HG03103 (cell line): ENCODE data around the gene KLF4.
A peak's percentile ranks its signal among the peaks of the same experiment; 100 is the strongest.
"Not testable (repeated sequence)": the region's sequence is repeated elsewhere in the genome, so short reads cannot be mapped to it uniquely, and the experiment has no call there.

ENCODE experiments used
- ATAC-seq: cut with Tn5 transposase; IDR thresholded peaks from one replicate; pipeline ENCODE4 v1.9.1; 2021; ENCODE audit warnings: low read depth; ENCODE audit not compliant: unreplicated experiment

The KLF4 gene

DNA sequence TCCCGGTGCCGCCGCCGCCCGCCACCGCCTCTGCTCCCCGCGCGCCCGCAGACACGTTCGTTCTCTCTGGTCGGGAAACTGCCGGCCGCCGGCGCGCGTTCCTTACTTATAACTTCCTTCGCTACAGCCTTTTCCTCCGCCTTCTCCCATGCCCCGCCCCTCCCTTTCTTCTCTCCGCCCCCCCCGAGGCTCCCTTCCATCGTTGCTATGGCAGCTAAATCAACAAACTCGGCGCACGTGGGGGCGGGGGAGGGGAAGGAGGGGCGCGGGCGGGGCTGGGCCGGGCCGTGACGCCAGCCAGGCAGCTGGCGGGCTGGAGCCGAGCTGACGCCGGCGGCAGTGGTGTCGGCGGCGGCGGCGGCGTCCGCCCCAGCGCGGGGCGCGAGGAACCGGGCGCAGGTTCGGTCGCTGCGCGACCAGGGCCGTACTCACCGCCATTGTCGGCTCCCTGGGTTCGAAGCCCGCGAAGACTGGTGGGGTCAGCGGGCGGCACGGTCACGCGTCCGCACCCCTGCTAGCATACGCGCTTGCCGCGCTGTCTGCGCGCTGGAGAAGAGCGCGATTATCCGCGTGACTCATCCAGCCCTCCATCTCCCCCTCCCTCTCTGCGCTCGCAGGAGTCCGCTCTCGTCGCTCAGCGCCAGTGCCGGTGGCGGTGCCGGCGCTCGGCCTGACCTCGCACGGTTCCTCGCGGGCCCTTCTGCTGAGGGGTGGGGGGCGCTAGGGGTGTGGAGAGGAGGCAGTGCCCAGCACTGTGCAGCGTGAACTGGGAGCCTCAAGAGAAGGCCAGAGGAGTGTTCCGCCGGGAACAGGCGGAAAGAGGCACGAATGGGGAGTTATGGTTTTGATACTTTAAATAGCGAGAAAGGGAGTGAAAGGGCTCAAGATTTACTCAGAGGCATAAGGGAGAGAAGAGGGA is at the start of gene KLF4:
TSS of gene KLF4 (minus strand) at position 83 of the 919 bp plus-strand sequence. CDS start 597 bp downstream, outside the sequence.
- ATAC-seq = peak; percentile 64

DNA sequence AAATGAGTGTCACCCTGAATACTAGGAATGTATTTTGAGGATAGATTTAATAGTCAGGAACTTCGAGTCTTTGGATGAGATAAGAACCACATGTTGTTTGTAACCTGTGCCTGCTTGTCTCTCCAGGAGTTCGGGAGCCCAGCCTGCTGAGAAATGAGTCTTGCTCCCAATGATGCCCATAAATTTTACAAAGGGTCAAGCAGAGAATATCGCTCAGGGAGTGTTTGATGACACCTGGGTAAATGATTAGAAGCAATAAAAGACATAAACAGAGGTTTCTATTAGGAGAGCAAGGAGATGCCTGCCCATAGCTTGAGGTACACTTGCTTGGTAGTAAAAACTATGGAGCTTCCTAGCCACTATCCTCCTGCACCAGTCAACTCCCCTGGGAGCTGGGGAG is 46.9 kb upstream of the KLF4 start:
- no peak for ATAC-seq

DNA sequence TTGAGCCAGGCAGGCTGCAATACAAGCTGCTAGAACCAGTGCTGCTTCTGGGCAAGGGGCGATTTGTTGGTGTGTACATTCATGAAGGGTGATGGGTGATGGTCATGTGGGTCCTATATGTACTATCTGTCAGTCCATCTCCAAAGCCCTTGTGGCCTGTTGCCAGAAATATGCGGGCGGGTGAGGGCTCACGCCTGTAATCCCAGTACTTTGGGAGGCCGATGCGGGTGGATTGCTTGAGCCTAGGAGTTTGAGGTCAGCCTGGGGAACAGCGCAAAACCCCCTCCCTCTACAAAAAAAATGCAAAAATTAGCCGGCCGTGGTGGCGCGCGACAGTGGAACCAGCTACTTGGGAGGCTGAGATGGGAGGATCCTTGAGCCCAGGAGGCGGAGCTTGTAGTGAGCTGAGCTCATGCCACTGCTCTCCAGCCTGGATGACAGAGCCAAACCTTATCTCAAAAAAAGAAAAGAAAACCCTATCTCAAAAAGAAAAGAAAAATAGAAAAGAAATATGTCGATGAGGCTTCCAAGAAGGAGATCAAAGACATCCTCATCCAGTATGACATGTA is 45.0 kb upstream of the KLF4 start:
- no peak for ATAC-seq

DNA sequence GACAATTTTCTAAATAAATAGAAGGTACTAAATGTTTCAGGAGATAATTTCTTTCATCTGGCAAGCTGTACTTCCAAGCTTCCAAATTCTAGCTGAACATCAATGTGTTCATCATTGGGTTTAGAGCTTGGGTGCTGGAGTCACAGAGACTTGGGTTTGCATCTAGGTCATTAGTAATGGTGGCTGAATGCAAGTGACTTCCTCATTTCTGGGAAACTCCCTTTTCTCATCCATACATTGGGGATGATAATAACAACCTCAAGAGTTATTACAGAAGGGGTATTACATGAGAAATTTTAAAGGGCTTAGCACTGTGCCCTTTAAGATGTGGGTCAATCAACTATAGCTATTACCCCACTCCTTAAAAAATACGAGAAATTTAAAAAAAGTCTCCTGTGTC is 41.1 kb upstream of the KLF4 start:
- no peak for ATAC-seq

DNA sequence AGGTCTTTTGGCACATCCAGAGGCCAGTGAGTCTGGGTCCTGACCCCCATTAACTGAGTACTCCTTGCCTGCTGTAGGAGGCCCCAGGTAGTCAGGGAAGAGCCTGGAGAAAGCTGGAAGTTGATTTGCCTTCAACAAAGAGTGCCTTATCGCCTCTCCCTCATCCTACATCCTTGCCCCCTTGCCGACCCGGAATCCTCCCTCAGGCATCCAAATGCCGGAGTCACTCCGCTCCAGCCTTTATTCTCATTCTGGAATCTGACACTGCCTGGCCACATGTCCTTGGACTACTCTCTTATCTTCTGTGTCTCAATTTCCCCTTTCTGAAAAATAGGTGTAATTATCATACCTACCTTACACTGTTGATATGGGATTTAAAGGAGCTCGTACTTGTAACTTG is 39.1 kb upstream of the KLF4 start:
- no peak for ATAC-seq

DNA sequence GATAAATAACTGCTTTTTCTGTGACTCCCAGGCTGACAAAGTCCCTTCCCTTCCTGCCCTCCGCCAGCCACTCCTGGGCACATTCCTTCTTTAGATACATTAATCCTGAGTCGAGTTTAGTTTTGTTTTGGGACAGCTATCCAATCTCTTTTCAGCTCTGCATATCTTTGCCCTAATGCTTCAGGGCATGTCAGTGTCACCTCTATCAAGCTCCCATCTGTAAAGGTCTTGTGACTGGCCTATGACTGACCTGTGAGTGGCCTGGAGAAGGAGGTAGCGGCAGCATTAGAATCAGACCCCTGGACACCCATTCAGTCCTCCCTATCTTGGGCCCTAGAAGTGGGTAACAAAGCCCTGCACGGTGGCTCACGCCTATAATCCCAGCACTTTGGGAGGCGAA is 34.0 kb upstream of the KLF4 start:
- no peak for ATAC-seq

DNA sequence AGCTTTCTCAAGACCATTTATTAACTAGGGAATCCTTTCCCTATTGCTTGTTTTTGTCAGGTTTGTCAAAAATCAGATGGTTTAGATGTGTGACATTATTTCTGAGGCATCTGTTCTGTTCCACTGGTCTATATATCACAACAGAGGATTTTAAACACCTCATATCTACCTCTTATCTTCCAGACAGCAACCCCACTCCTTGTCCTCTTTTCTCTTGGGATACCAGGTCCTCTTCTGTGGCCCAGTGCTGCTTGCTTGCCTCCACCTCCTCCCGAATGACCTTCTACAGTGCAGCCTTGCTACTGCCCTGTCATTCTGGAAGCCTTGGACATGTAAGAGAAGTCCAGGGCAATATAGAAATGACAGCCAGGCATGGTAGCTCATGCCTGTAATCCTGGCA is 30.6 kb upstream of the KLF4 start:
- ATAC-seq = no peak

DNA sequence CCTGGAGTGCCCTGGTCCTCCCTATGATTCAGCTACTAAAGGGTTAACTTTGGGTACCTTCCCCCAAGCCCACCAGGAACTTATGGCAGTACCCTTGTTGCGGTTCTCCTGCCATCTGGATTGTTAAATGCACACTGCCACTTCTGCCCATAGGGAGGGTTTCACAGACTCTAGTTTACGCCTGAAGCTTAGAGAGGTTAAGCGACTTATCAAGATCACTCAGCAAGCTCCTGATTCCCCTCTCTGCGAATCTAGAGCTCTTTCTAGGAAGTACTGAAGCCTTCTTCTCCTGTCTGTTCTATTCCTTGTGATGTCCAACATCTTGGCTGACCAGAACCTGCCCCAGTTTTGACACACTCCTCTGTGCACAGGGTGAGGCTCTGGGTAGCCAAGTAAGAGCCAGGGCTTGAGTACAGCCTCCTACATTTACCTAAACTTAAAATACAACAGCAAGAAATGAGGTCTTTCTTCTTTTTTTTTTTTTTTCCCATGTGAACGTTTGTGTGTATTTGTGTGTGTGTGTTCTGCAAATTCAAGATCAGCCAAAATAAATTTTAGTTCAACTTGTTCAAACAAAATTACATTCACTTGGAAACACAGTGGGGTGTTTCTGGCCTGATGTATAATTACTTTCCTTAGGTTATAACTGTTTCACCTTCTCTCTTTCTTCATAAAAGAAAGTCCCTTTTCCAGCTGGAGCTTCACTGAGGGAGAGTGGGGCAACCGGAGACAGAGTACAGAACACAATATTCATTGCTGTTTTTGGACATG is 28.7 kb upstream of the KLF4 start:
- no peak for ATAC-seq

DNA sequence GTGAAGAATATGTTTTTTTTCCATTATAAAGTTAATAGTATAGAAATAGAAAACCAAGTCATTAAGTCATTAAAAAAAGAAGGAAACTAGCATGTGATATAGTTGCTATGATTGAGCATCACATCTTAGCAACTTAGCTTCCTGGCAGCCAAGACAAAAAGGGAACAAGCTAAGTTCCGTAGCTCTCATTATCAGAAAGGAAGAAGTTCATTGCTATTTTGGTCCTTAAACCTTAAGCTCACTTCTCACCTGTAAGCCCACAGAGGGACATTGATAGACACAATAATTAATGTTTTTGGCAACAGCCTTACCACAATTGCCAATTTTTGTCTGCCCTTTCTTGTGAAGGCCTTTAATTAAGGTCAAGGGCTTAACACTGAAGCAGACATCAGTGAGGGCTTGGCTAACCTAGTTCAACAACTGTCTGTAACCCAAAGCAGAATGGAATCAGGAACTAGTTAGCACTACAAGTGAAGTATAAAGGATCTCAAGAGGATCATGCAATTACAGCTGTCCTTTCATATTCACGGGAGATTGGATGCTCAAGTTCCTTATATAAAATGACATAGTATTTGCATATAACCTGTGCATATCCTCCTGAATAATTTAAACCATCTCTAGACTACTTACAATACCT is 24.0 kb upstream of the KLF4 start:
- peak; percentile 61 for ATAC-seq

DNA sequence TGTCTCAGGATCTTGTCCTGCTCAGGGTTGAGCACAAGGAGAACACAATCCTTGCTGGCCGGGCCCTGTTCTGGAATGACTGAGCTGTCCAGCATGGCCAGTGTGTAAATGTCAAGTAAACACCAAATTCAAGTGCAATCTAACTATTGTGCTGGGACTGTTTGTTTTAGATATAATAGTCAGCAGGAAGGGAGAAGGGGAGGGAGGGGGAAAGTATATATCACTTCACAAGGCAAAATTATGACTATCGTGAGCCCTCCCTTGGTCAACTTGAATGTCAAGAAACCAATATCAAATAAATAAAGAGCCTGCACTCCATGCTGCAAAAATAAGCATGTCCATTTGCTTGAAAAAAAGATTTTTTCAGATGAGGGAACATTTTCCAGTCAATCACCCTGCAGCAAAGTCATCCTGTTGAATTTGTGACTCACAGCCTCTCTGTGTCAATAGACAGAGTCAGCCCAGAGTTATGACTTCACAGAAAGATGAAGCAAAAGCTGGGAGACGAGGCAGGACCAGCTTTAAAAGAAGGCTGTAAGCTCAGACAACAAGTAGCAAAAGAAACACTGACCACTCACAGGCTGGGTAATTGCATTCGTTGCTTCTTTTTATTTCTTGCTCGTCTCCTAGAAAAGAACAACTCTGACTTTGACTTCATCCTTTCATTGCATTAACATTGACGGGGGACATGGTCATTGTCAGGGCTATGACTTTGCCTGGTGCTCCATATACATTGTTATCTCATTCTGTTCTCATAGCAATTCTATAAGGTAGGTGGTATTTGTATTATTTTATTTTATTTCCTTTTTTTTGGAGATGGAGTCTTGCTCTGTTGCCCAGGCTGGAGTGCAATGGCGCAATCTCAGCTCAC is 15.3 kb upstream of the KLF4 start:
- no peak for ATAC-seq

DNA sequence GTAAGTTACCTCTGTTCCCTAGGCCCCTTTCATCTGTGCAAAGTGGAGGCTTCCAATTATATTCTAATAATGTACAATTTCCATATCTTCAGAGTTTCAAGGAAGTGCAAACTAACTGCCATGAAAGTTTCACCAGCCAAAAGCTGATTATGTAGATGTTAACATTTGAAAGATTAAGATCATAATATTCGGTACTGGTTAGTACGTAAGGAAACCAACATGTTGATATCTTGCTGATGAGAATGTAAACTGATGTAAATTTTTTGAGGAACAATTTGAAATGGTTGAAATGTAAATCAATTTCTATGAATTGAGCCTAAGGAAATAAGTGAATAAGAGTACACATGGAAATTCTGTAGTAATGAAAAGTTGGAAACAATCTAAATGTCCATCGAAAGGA is 12.9 kb upstream of the KLF4 start:
- ATAC-seq = no peak

DNA sequence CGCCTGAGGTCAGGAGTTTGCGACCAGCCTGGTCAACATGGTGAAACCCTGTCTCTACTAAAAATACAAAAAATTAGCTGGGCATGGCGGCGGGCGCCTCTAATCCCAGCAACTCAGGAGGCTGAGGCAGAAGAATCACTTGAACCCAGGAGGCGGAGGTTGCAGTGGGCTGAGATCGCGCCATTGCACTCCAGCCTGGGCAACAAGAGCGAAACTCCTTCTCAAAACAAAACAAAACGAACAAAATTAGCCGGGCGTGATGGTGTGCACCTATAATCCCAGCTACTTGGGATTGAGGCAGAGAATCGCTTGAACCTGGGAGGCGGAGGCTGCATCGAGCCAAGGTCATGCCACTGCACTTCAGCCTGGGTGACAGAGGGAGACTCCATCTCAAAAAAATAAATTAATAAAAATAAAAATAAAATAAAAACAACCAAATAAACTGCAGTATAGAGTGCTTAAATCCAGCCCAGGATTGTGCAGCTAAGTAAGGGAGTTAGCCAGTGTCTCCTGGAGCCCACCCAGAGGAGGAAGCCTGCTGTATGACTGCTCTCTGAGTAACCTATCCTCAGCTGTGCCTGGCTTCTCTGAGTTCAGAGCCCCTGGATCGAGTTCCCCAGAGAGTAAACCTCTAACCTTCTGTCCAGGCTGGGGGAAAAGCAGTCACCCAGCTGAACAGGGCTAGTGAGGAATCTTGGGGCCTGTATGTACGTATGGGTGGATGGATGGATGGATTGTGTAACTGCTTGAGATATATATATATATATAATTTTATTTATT is 11.0 kb upstream of the KLF4 start:
- not testable (repeated sequence) for ATAC-seq

DNA sequence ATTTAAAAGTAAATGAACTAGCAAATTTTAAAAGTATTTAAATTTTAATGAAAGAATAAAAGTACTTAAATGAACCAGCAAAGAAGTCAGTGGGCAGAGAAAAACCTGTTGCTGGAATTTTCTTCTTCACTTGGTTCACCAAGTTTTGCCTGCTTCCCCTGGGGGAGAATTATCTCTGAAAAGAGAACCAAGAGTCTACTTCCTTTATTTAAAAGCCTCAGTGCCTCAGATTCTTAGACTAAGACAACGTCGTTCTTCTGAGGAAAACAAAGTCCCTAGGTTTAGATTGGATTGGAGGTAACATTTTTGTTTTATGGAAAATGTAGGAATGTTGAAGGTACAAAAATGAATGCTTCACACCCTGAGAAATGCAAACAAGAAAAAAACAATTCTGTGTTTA is 7.4 kb upstream of the KLF4 start:
- no peak for ATAC-seq

DNA sequence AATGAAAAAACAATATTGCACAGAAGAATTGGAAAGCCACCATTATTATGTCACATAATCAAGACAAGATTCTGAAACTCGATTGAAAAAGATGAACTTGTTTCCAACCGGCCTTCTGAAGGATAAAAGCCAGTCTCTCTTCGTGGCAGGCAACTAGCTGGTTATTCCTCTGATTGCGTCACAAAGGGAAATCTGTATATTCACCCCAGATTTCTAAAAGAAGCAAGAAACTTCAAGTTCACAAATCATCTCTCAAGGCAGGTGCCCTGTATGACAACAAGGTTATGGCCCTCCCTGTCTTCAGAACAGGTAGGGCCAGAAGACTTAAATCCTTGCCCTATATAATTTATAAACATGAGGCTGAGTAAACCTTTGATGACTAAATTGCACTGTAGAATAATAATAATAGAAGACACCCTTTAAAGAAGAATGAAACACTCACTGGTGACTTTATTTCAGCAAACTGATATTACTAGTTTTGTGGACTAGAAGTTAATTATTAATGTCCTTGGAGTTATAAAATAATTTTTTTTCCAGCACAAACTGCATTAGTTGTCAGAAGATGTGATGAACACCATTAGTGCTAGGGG is 2.9 kb upstream of the KLF4 start:
- ATAC-seq = no peak

DNA sequence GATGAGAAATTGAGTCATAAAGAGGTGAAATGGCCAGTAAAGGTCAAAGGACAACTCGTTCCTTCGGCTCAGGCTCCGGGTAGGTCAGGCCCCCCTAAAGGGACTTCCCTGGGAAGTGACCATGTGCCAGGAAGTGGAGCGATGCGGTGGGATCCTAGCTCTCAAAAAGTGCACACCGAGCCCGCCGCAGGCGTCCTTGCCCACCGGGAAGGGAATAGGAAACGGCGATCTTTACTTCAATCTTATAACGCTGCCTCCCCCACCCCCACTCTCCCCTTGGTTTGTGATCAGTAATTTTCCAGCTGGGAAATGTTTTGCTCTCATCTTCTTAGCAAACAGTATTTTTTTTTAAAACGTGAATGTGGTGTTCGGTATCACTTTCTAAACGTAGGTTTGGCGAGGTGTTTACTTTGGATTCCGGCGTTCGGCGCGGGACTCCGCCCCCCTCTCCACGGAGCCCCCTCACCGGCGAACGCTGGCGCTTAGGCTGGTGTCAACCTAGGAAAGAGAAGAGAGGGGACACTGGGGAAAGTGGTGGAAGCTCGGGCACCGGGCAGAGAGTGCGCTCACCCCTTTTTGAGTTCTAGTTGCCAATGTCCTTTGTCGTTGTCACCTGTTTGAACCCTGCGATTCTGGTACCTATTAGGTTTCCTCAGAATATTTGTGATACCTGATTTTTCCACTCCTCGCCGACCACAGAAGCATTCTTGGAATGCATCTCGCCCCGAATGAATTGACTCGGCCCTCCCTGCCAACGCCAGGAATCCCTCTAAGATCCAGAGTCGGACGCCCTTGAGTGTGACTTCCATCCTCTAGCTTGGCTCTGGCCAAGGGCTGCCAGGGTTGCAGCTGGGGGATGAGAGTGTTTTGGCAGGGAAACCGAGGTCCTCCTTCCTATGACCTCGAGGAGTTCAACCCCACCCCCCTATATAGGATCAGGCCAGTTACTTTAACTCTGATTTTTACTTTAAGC is 1.8 kb upstream of the KLF4 start:
- ATAC-seq = no peak

DNA sequence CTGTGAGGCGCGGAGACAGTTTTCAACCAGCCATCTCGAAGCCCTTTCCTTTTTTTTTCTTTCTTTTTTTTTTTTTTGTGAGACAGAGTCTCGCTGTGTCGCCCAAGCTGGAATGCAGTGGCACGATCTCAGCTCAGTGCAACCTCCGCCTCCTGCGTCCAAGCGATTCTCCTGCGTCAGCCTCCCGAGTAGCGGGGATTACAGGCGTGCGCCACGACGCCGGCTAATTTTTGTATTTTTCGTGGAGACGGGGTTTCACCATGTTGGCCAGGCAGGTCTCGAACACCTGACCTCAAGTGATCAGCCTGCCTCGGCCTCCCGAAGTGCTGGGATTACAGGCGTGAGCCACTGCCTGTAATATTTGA is 1.0 kb upstream of the KLF4 start:
- not testable (repeated sequence) for ATAC-seq

DNA sequence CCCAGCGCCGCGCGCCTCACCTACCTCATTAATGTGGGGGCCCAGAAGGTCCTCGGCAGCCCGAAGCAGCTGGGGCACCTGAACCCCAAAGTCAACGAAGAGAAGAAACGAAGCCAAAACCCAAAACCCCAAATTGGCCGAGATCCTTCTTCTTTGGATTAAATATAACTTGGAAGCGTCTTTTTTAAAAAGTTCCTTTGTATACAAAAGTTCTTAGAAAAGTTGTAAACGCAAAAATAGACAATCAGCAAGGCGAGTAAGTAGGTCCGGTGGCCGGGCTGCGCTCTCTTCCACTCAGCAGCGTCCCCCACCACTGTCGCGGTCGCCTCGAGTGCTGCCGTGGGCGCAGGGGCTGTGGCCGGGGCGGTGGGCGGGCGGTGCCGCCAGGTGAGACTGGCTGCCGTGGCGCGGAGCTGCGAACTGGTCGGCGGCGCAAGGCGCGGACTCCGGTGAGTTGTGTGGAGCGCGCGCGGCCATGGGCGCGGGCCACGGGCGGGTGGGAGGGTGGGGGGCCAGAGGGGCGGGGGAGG is 360 bp downstream of the KLF4 start:
- peak; percentile 38 for ATAC-seq
